HG03280 (cell line): ENCODE results near the gene ZBTB7C.

Experiments
- ATAC-seq: cut with Tn5 transposase; IDR thresholded peaks from one replicate; pipeline ENCODE4 v1.9.1; 2021; ENCODE audit warnings: mild to moderate bottlenecking, moderate library complexity; ENCODE audit not compliant: unreplicated experiment

ZBTB7C gene

GRCh38 chr18:48032876-48033789, 376.1 kb downstream of the ZBTB7C start:
- no peak for ATAC-seq

- no peak for ATAC-seq
Measured at GRCh38 chr18:48031641-48032040, 377.5 kb downstream of the ZBTB7C start.

GRCh38 chr18:48030616-48031480, 378.3 kb downstream of the ZBTB7C start:
- no peak for ATAC-seq

GRCh38 chr18:48029296-48029986, 379.7 kb downstream of the ZBTB7C start:
- ATAC-seq, result no peak

GRCh38 chr18:48028696-48029095, 380.5 kb downstream of the ZBTB7C start:
- ATAC-seq, result no peak

GRCh38 chr18:48028081-48028480, 381.1 kb downstream of the ZBTB7C start:
- ATAC-seq, result no peak

GRCh38 chr18:48027401-48027963, 381.7 kb downstream of the ZBTB7C start:
- ATAC-seq, result no peak

- no peak for ATAC-seq
Measured at GRCh38 chr18:48026216-48026615, 383.0 kb downstream of the ZBTB7C start.

GRCh38 chr18:48024881-48025660, 384.1 kb downstream of the ZBTB7C start:
- no peak for ATAC-seq

- no peak for ATAC-seq
Measured at GRCh38 chr18:48024009-48024512, 385.1 kb downstream of the ZBTB7C start.

- ATAC-seq, result no peak
Measured at GRCh38 chr18:48023334-48024008, 385.7 kb downstream of the ZBTB7C start.

GRCh38 chr18:48022531-48023329, 386.5 kb downstream of the ZBTB7C start:
- ATAC-seq, result no peak

- ATAC-seq, result no peak
Measured at GRCh38 chr18:48022021-48022420, 387.2 kb downstream of the ZBTB7C start.

GRCh38 chr18:48021273-48021914, 387.8 kb downstream of the ZBTB7C start:
- no peak for ATAC-seq

GRCh38 chr18:48020337-48021250, 388.6 kb downstream of the ZBTB7C start:
- no peak for ATAC-seq

- no peak for ATAC-seq
Measured at GRCh38 chr18:48019557-48020325, 389.4 kb downstream of the ZBTB7C start.
